HG02798 (cell line): ENCODE measurements around the gene RAB37.

Experiments used
- ATAC-seq: cut with Tn5 transposase; IDR thresholded peaks from one replicate; pipeline ENCODE4 v1.9.1; 2021; ENCODE audit warnings: mild to moderate bottlenecking; ENCODE audit not compliant: unreplicated experiment, poor library complexity

The RAB37 gene

GRCh38 chr17:74796211-74796610, 59.2 kb downstream of the RAB37 start:
- ATAC-seq = no peak

- no peak for ATAC-seq
These were observed 59.8 kb downstream of the RAB37 start for GRCh38 chr17:74796866-74797265.
